DND-41 (cell line): ENCODE data around the gene CTU2.

Experiments used
- ATAC-seq: fragments of 200-7000 bp; cut with Tn5 transposase; 3 replicates; pipeline ENCODE4 v1.9.1; 2021; ENCODE audit warnings: low read depth; ENCODE audit not compliant: insufficient read depth
- DNase-seq: peaks from one replicate; pipeline ENCODE4 v3.0.0-alpha.2; 2020
- H2AFZ ChIP-seq: 2 replicates; pipeline ENCODE4 v1.6.0; 2012; ENCODE audit warnings: low read depth, low read length
- H3K27ac ChIP-seq: 2 replicates; pipeline ENCODE4 v1.5.1; 2012; ENCODE audit warnings: low read length, inconsistent platforms
- H3K27me3 ChIP-seq: fragments of 200-600 bp; sonication (generic); 2 replicates; pipeline ENCODE4 v1.6.0; 2012; ENCODE audit warnings: low read length, mild to moderate bottlenecking, inconsistent platforms; ENCODE audit not compliant: insufficient read depth, poor library complexity
- H3K36me3 ChIP-seq: 2 replicates; pipeline ENCODE4 v1.5.1; 2012; ENCODE audit warnings: low read length, inconsistent platforms; ENCODE audit not compliant: insufficient read depth
- H3K4me1 ChIP-seq: 2 replicates; pipeline ENCODE4 v1.5.1; 2012; ENCODE audit warnings: mild to moderate bottlenecking, low read length; ENCODE audit not compliant: insufficient read depth
- H3K4me2 ChIP-seq: 2 replicates; pipeline ENCODE4 v1.6.0; 2012; ENCODE audit warnings: mild to moderate bottlenecking, moderate library complexity, low read length, inconsistent platforms; ENCODE audit not compliant: insufficient read depth
- H3K4me3 ChIP-seq, 2 experiments: fragments of 200-600 bp in 1 of 2; shearing (Covaris generic) in 1 of 2; 2 replicates each; pipeline ENCODE4 v1.5.1; 2012 to 2016; ENCODE audit warnings: inconsistent platforms in 2 of 2, low read length in 2 of 2, mild to moderate bottlenecking in 2 of 2, low read depth in 1 of 2, moderate library complexity in 1 of 2
- H3K79me2 ChIP-seq: 2 replicates; pipeline ENCODE4 v1.6.0; 2012; ENCODE audit warnings: low read length, inconsistent platforms; ENCODE audit not compliant: insufficient read depth
- H3K9ac ChIP-seq: 2 replicates; pipeline ENCODE4 v1.6.0; 2012; ENCODE audit warnings: low read depth, mild to moderate bottlenecking, inconsistent platforms, low read length, moderate library complexity
- H3K9me3 ChIP-seq: 2 replicates; pipeline ENCODE4 v1.5.1; 2012; ENCODE audit warnings: low read length, moderate library complexity, mild to moderate bottlenecking, inconsistent platforms; ENCODE audit not compliant: insufficient read depth, severe bottlenecking
- H4K20me1 ChIP-seq: 2 replicates; pipeline ENCODE4 v1.6.0; 2012; ENCODE audit warnings: low read length; ENCODE audit not compliant: insufficient read depth
- CTCF ChIP-seq: IDR thresholded peaks from 2 replicates; pipeline ENCODE4 v1.5.1; 2012; ENCODE audit warnings: borderline replicate concordance, low read length, moderate library complexity, mild to moderate bottlenecking; ENCODE audit not compliant: poor library complexity, severe bottlenecking; ENCODE audit errors: extremely low read depth
- EZH2 ChIP-seq: IDR thresholded peaks from 3 replicates; pipeline ENCODE4 v1.6.1; 2012; ENCODE audit warnings: borderline replicate concordance, low read depth, mild to moderate bottlenecking, moderate library complexity, low read length, inconsistent platforms; ENCODE audit not compliant: severe bottlenecking

The CTU2 gene

DNA sequence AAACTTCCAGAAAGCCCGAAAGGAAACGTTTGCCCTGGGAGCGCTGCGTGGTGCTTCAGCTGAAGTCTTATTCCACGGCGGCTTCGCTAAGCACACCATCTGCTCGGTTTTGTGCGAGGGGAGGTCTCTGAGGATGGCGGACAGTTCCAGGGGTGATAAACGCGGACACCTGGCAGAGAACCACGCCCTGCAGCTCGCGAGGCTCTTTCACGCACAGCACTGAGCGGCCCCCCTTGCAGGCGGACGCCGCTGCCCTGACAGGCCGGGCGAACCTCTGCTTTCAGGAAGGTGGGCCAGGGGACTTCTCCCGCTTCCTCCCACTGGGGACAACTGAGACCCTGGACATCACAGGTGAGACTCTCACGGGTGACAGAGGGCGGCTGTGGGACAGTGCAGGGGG, 47.1 kb upstream of the CTU2 start:
- H3K27me3 ChIP-seq: no peaks in the 10 kb centered on the region
- H4K20me1 ChIP-seq: peaks cover 45% of the 10 kb centered on the region
- peaks cover 59% of the 10 kb centered on the region for H3K79me2 ChIP-seq
- no peak for DNase-seq
- H3K9ac ChIP-seq: no peak overlapping the region
- no peak overlapping the region for H3K4me2 ChIP-seq
- H3K4me1 ChIP-seq: peaks cover 21% of the 10 kb centered on the region
- ATAC-seq: no peak
- H3K36me3 ChIP-seq: peaks cover 54% of the 10 kb centered on the region
- H3K4me3 ChIP-seq: no peak overlapping the region
- H3K27ac ChIP-seq: no peak overlapping the region
- TF ChIP-seq CTCF: no peak
- no peak for TF ChIP-seq EZH2
- H3K9me3 ChIP-seq: no peaks in the 10 kb centered on the region
- H2AFZ ChIP-seq: no peak overlapping the region

GRCh38 chr16:88661468-88661867, 44.8 kb upstream of the CTU2 start:
- TF ChIP-seq EZH2: no peak
- TF ChIP-seq CTCF: no peak
- no peak for DNase-seq
- H3K79me2 ChIP-seq: peaks cover 59% of the 10 kb centered on the region
- ATAC-seq: no peak
- no peak overlapping the region for H3K9ac ChIP-seq
- peak overlapping the region; percentile 89 for H3K4me2 ChIP-seq
- peaks cover 23% of the 10 kb centered on the region for H3K4me1 ChIP-seq
- peaks cover 31% of the 10 kb centered on the region for H3K36me3 ChIP-seq
- H3K27me3 ChIP-seq: no peaks in the 10 kb centered on the region
- no peak overlapping the region for H2AFZ ChIP-seq
- H3K4me3 ChIP-seq: peak overlapping the region in 1 of 2 experiments; percentile 33; a peak in 1 of 4 replicates
- no peaks in the 10 kb centered on the region for H3K9me3 ChIP-seq
- H4K20me1 ChIP-seq: peaks cover 27% of the 10 kb centered on the region
- no peak overlapping the region for H3K27ac ChIP-seq

DNA sequence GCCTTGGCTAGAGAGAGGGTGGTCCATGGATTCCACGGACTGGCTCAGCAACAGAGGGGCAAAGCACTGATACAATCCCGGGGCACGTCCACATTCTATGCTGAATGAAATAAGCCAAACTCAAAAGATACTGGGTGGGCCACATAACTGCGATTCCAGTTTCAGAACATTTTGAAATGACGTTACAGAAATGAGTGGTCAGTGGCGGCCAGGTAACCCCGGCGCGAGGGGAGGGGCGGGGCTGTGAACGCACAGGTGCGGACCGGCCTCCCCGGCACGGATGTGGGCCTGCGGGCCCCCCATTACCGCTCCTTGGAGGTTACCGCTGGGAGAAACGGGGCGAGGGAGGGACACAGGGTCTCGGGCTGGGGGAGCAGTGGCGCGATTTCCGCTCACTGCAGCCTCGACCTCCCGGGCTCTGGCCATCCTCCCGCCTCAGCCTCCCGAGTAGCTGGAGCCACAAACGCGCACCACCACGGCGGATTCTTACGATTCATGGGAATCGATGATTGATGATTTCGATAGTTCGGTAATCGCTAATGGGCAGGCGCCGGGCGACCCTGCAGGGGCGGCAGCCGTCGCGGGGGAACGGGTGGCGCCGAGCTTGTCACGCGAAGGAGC, 44.0 kb upstream of the CTU2 start:
- Histone ChIP-seq H3K36me3 (peaks cover 22% of the 10 kb centered on the region), H3K4me3 (peak overlapping the region; percentile 76 to 82), H3K9me3 (no peaks in the 10 kb centered on the region), H4K20me1 (peaks cover 22% of the 10 kb centered on the region), H3K27me3 (no peaks in the 10 kb centered on the region), H3K27ac (peak overlapping the region; percentile 83), H3K4me2 (peak overlapping the region; percentile 89), H2AFZ (peak overlapping the region; percentile 81), H3K4me1 (peaks cover 23% of the 10 kb centered on the region), H3K9ac (peak overlapping the region; percentile 78), H3K79me2 (peaks cover 59% of the 10 kb centered on the region)
- TF ChIP-seq CTCF: no peak
- TF ChIP-seq EZH2: no peak
- DNase-seq: peak; percentile 29
- no peak for ATAC-seq
